Prostate gland (tissue), 2 donors: ENCODE measurements around the gene CMTM1. TPM values are rescaled to one million over a fixed set of nuclear protein-coding genes. Genes with fewer than 3 reads are reported as not detected.

Experiments used
- DNase-seq: peaks from one replicate; pipeline ENCODE4 v3.0.0-alpha.2; 2019; ENCODE audit warnings: low spot score
- H3K27ac ChIP-seq, 2 donors: fragments of 200-600 bp; sonication (generic); 2 replicates each; pipeline ENCODE4 v1.5.1; 2017 to 2019
- H3K27me3 ChIP-seq: fragments of 200-600 bp; sonication (generic); replicated peaks from 2 replicates; pipeline ENCODE4 v1.5.1; 2019; ENCODE audit not compliant: insufficient read depth
- H3K36me3 ChIP-seq, 2 donors: fragments of 200-600 bp; sonication (generic); 1 replicate in 1 of 2; 2 replicates in 1 of 2; pipeline versions ENCODE4 v1.5.1 to v1.8.1; 2017 to 2019
- H3K4me1 ChIP-seq: fragments of 200-600 bp; sonication (generic); replicated peaks from 2 replicates; pipeline ENCODE4 v1.5.1; 2019
- H3K4me3 ChIP-seq, 2 donors: fragments of 200-600 bp; sonication (generic); 2 replicates each; pipeline ENCODE4 v1.5.1; 2017 to 2019
- H3K9me3 ChIP-seq: fragments of 200-600 bp; sonication (generic); 2 replicates; pipeline ENCODE4 v1.5.1; 2017
- POLR2A ChIP-seq: fragments of 450-650 bp; IDR thresholded peaks from one replicate; pipeline ENCODE4 v1.6.1; 2016; ENCODE audit warnings: antibody characterized with exemption, mild to moderate bottlenecking
- POLR2AphosphoS5 ChIP-seq: sonication (generic); formaldehyde crosslinking; IDR thresholded peaks from one replicate; pipeline ENCODE4 v1.6.1; 2017; ENCODE audit warnings: antibody characterized with exemption
- WGBS: methylation state at CpG from one replicate; pipeline ENCODE4 v1.1.5; 2018; 5-methylcytosine and 5-hydroxymethylcytosine counted together
- intact Hi-C: fragments of 100-400 bp; cut with DNase I; formaldehyde crosslinking; loops from one replicate; pipeline ENCODE4 v1.14.2; 2022
- total RNA-seq, 2 donors: library from RNA; depleted of rRNA; stranded (reverse); fragments of >200 nt; gene quantifications; one replicate each; pipeline ENCODE4 v1.1.0, GENCODE V29; 2016
- TF ChIP-seq, protein P1 (sequence below), 4 experiments: fragments of 200-600 bp in 2 of 4; fragments of 450-650 bp in 2 of 4; sonication (generic) in 2 of 4; IDR thresholded peaks; 1 replicate in 3 of 4; 2 replicates in 1 of 4; pipeline ENCODE4 v1.5.1; 2016 to 2019; ENCODE audit warnings: antibody characterized with exemption in 4 of 4, mild to moderate bottlenecking in 2 of 4, moderate library complexity in 2 of 4

CMTM1 gene
- total RNA-seq, 2 donors from 2014 or later = 1.5 to 2.6 TPM

- Histone ChIP-seq H3K27ac (peak within 1 kb of the TSS; percentile 84 to 89), H3K4me1 (no peaks in the 10 kb centered on the region), H3K9me3 (no peaks in the 10 kb centered on the region), H3K36me3 (no peaks in the 10 kb centered on the region), H3K4me3 (peak within 1 kb of the TSS; percentile 43), H3K27me3 (no peaks in the 10 kb centered on the region)
- WGBS = 11% methylated on average over 63 of the region's 63 CpGs
- peak; percentile 97 for TF ChIP-seq POLR2AphosphoS5
- TF ChIP-seq, protein P1, sequence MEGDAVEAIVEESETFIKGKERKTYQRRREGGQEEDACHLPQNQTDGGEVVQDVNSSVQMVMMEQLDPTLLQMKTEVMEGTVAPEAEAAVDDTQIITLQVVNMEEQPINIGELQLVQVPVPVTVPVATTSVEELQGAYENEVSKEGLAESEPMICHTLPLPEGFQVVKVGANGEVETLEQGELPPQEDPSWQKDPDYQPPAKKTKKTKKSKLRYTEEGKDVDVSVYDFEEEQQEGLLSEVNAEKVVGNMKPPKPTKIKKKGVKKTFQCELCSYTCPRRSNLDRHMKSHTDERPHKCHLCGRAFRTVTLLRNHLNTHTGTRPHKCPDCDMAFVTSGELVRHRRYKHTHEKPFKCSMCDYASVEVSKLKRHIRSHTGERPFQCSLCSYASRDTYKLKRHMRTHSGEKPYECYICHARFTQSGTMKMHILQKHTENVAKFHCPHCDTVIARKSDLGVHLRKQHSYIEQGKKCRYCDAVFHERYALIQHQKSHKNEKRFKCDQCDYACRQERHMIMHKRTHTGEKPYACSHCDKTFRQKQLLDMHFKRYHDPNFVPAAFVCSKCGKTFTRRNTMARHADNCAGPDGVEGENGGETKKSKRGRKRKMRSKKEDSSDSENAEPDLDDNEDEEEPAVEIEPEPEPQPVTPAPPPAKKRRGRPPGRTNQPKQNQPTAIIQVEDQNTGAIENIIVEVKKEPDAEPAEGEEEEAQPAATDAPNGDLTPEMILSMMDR (IDR thresholded peaks at IDR 0.05) = peak in 2 of 4 experiments; percentile 4 to 30
- peak; percentile 82 for TF ChIP-seq POLR2A
- intact Hi-C loops = loop anchor here (5.0 kb wide), 2 partner anchors 35 to 75 kb away; no protein-coding TSS in a partner anchor
- peak; percentile 82 for DNase-seq
Observed at GRCh38 chr16:66552286-66553177, 13.7 kb upstream of the CMTM1 start, which contains the start of gene CKLF. Gene CKLF, plus strand, starts transcription at chr16:66552576. Its CDS starts 140 bp downstream, at chr16:66552716.

DNA sequence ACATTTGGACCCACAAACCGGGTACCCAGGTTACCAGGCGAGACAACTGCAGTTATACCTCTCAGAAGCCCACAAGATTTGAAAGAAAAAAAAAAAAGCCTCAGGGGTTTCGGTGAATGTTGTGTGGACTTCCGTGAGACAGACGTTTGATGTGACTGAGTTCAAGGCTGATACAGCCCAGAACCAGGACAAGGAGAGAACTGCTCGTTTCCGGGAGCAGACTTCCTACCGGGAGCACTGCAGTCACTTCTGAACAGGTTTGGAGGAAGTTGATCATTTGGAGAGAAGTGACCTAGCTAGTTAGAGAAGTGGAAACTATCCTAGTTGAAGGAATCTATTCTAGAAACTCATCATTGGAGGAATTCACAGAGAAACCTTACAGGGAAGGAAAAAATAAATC is 13.0 kb upstream of the CMTM1 start:
- no peak overlapping the region for H3K27ac ChIP-seq
- no peaks in the 10 kb centered on the region for H3K9me3 ChIP-seq
- intact Hi-C loops = loop anchor here (5.0 kb wide), 2 partner anchors 36 to 76 kb away; no protein-coding TSS in a partner anchor
- no peaks in the 10 kb centered on the region for H3K27me3 ChIP-seq
- no peaks in the 10 kb centered on the region for H3K4me1 ChIP-seq
- H3K36me3 ChIP-seq = no peaks in the 10 kb centered on the region
- H3K4me3 ChIP-seq = peak overlapping the region; percentile 43
- 79% methylated on average over 8 of the region's 8 CpGs for WGBS
- DNase-seq = no peak
- TF ChIP-seq, protein P1 (IDR thresholded peaks at IDR 0.05) = no peak
- TF ChIP-seq POLR2A = no peak
- no peak for TF ChIP-seq POLR2AphosphoS5

DNA sequence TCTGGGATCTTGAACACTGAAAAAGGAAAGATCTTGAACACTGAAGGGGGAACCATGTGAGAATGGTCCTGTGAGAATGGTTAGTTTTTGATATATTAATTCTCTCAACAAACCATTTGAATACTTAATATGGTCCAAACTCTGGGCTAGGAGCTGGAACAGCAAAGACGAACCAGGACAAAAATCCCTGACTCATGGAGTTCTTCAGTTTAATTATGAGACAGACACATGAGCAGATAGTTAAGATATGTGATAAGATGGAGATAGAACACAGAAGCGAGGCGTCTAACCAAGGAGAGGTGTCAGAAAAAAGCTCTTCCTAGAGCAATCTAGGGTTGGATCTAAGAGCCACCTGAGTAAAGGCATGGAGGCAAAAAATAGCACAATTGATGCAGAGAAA is 12.2 kb upstream of the CMTM1 start:
- DNase-seq = no peak
- no peak overlapping the region for H3K4me3 ChIP-seq
- H3K27ac ChIP-seq = no peak overlapping the region
- no peaks in the 10 kb centered on the region for H3K36me3 ChIP-seq
- intact Hi-C loops = loop anchor here (5.0 kb wide), 2 partner anchors 37 to 77 kb away; no protein-coding TSS in a partner anchor
- TF ChIP-seq, protein P1 (IDR thresholded peaks at IDR 0.05) = no peak
- TF ChIP-seq POLR2AphosphoS5 (no peak), POLR2A (no peak)
- 91% methylated on average over 3 of the region's 3 CpGs for WGBS
- H3K9me3 ChIP-seq = no peaks in the 10 kb centered on the region
- no peaks in the 10 kb centered on the region for H3K27me3 ChIP-seq
- no peaks in the 10 kb centered on the region for H3K4me1 ChIP-seq

DNA sequence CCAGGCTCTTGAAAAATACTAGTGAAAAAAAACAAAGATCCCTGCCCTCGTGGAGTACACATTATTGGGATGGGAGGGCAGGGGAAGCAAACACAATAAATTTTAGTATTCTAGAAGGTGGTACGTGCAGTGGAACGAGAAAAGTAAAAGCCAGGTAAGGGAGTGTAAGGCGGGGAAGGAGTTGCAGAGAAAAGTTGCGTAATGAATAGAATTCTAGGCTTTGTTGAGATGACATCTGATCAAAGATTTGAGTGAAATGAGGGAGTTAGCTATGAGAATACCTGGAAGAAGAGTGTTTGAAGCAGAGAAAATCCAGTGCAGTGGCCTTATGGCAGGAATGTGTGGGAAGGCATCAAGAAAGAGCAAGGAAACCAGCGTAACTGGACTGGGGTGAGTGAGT is 11.7 kb upstream of the CMTM1 start:
- H3K4me1 ChIP-seq = no peaks in the 10 kb centered on the region
- H3K27ac ChIP-seq = no peak overlapping the region
- no peak for TF ChIP-seq POLR2A
- TF ChIP-seq POLR2AphosphoS5 = no peak
- TF ChIP-seq, protein P1 (IDR thresholded peaks at IDR 0.05) = no peak
- no peaks in the 10 kb centered on the region for H3K9me3 ChIP-seq
- DNase-seq = no peak
- intact Hi-C loops = loop anchor here (5.0 kb wide), 2 partner anchors 37 to 77 kb away; no protein-coding TSS in a partner anchor
- H3K4me3 ChIP-seq = no peak overlapping the region
- H3K27me3 ChIP-seq = no peaks in the 10 kb centered on the region
- 82% methylated on average over 6 of the region's 6 CpGs for WGBS
- no peaks in the 10 kb centered on the region for H3K36me3 ChIP-seq
